Parathyroid adenoma (tissue), 2 donors: ENCODE measurements around the gene ALDH1A2.

Experiments
- H2AFZ ChIP-seq: fragments of 300-600 bp; sonication (generic); one replicate; pipeline ENCODE4 v1.7.0; 2017; ENCODE audit warnings: antibody characterized with exemption, mild to moderate bottlenecking
- H3K27ac ChIP-seq: fragments of 300-600 bp; sonication (generic); one replicate; pipeline ENCODE4 v1.7.0; 2017
- H3K27me3 ChIP-seq: fragments of 300-600 bp; sonication (generic); one replicate; pipeline ENCODE4 v1.7.0; 2017; ENCODE audit warnings: low read length; ENCODE audit not compliant: control insufficient read depth, insufficient read depth
- H3K36me3 ChIP-seq: fragments of 300-600 bp; sonication (generic); one replicate; pipeline ENCODE4 v1.7.0; 2017; ENCODE audit warnings: low read length; ENCODE audit not compliant: control insufficient read depth, insufficient read depth
- H3K4me1 ChIP-seq: fragments of 300-600 bp; sonication (generic); one replicate; pipeline ENCODE4 v1.7.0; 2017; ENCODE audit warnings: control low read depth
- H3K4me2 ChIP-seq: fragments of 300-600 bp; sonication (generic); one replicate; pipeline ENCODE4 v1.7.0; 2017; ENCODE audit warnings: low read length
- H3K4me3 ChIP-seq: fragments of 300-600 bp; sonication (generic); one replicate; pipeline ENCODE4 v1.7.0; 2017; ENCODE audit warnings: low read depth, low read length
- H3K79me2 ChIP-seq: fragments of 300-600 bp; sonication (generic); one replicate; pipeline ENCODE4 v1.7.0; 2017; ENCODE audit warnings: control low read depth
- H3K9ac ChIP-seq: fragments of 300-600 bp; sonication (generic); one replicate; pipeline ENCODE4 v1.7.0; 2017; ENCODE audit warnings: mild to moderate bottlenecking
- H3K9me3 ChIP-seq: fragments of 300-600 bp; sonication (generic); one replicate; pipeline ENCODE4 v1.7.0; 2017; ENCODE audit warnings: low read length; ENCODE audit not compliant: control insufficient read depth
- CTCF ChIP-seq: fragments of 300-600 bp; sonication (generic); IDR thresholded peaks from one replicate; pipeline ENCODE4 v1.7.0; 2017; ENCODE audit warnings: antibody characterized with exemption, mild to moderate bottlenecking
- donor health status: primary hyperparathyroidism.

The ALDH1A2 gene

DNA sequence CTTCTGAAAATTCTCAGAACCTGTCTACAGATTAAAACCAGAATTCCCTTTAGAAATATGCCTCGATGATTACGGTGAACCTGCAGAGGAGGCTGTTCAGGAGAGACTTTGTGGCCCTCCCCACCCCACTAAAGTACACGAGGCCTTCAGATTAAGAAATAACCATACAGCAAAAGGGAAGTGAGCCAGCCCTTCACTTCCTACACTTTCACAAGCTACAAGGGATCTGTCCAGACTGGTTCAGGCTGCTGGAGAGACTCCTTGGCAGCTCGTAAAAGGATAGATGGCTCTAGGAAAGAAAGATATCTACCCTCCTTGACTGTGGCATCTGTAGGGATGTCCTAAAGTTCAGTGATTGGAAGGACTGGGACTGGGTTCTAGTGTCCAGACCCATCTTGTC, 102.6 kb downstream of the ALDH1A2 start:
- Histone ChIP-seq H3K4me1 (no peaks in the 10 kb centered on the region), H3K27ac (no peak overlapping the region), H3K4me3 (no peak overlapping the region), H3K79me2 (no peaks in the 10 kb centered on the region), H3K36me3 (no peaks in the 10 kb centered on the region), H3K4me2 (no peak overlapping the region), H2AFZ (no peak overlapping the region), H3K27me3 (no peaks in the 10 kb centered on the region), H3K9me3 (no peaks in the 10 kb centered on the region), H3K9ac (no peak overlapping the region)
- TF ChIP-seq CTCF: no peak

- H3K9me3 ChIP-seq: no peaks in the 10 kb centered on the region
- H3K4me2 ChIP-seq: no peak overlapping the region
- H2AFZ ChIP-seq: no peak overlapping the region
- no peaks in the 10 kb centered on the region for H3K4me1 ChIP-seq
- no peak overlapping the region for H3K27ac ChIP-seq
- H3K36me3 ChIP-seq: no peaks in the 10 kb centered on the region
- no peaks in the 10 kb centered on the region for H3K27me3 ChIP-seq
- no peak overlapping the region for H3K4me3 ChIP-seq
- no peak for TF ChIP-seq CTCF
- H3K9ac ChIP-seq: no peak overlapping the region
- no peaks in the 10 kb centered on the region for H3K79me2 ChIP-seq
These were observed 103.6 kb downstream of the ALDH1A2 start for GRCh38 chr15:57961919-57962318.

DNA sequence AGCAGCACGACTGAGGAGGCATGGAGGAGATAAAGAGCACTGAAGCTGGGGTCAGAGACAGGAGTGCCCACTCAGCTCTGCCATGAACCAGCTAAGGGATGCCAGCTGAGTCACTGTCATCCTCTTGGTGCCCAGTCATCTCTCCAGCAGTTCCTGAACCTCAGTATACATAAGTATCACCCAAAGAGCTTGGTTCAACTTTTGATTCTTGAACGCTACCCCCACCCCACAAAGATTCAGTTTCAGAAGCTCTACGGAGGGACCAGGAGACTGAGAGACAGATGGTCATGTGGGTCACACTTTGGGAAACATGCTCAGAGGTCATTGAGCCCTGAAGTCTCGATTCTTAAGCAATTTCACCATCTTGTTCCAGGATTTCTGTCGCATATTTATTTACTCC, 108.4 kb downstream of the ALDH1A2 start:
- Histone ChIP-seq H2AFZ (no peak overlapping the region), H3K27ac (no peak overlapping the region), H3K9ac (no peak overlapping the region), H3K4me2 (no peak overlapping the region), H3K36me3 (no peaks in the 10 kb centered on the region), H3K9me3 (no peaks in the 10 kb centered on the region), H3K4me3 (no peak overlapping the region), H3K27me3 (no peaks in the 10 kb centered on the region), H3K79me2 (no peaks in the 10 kb centered on the region), H3K4me1 (no peaks in the 10 kb centered on the region)
- TF ChIP-seq CTCF: no peak

- no peak for TF ChIP-seq CTCF
- Histone ChIP-seq H3K9ac (no peak overlapping the region), H3K4me3 (no peak overlapping the region), H3K36me3 (no peaks in the 10 kb centered on the region), H3K4me1 (no peaks in the 10 kb centered on the region), H3K9me3 (no peaks in the 10 kb centered on the region), H3K79me2 (no peaks in the 10 kb centered on the region), H3K27me3 (no peaks in the 10 kb centered on the region), H3K4me2 (no peak overlapping the region), H2AFZ (no peak overlapping the region), H3K27ac (no peak overlapping the region)
These were observed 111.6 kb downstream of the ALDH1A2 start for GRCh38 chr15:57953874-57954273.

DNA sequence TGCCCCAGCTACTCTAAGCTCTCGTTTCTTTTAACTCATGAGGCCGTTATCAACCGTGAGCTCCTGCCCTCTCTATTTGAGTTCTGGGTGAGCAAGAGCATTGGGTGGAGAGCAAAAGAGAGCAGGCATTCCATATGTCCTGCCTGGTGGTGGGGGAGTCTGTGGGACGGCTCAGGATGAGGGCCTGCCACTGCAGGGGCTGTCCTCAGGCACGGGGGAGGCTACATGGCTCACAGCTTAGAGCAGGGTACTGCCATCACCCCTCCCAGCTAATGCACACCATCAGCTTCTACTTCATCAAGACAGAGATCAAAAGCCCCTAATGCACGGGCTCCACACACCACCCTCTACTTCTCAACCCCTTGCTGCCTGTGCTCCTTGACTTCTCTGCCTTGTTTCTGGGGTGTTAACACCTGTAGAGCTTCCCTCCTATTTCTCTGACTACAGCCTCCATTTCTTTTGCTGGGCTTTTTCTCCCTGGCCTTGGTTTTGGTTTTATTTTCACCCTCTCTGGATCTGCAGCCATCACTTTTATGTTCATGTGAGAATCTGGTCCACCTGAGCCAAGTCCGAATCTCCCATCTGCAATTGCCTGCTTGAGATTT, 114.1 kb downstream of the ALDH1A2 start:
- H3K4me2 ChIP-seq: no peak overlapping the region
- TF ChIP-seq CTCF: no peak
- H3K4me3 ChIP-seq: no peak overlapping the region
- no peaks in the 10 kb centered on the region for H3K79me2 ChIP-seq
- no peaks in the 10 kb centered on the region for H3K9me3 ChIP-seq
- H3K27me3 ChIP-seq: no peaks in the 10 kb centered on the region
- H3K9ac ChIP-seq: no peak overlapping the region
- no peaks in the 10 kb centered on the region for H3K4me1 ChIP-seq
- no peak overlapping the region for H3K27ac ChIP-seq
- no peak overlapping the region for H2AFZ ChIP-seq
- H3K36me3 ChIP-seq: no peaks in the 10 kb centered on the region
